Progenitor cell of endocrine pancreas (in vitro differentiated cells): Measurements from ENCODE around the gene TOR1AIP1. TPM values are rescaled to one million over a fixed set of nuclear protein-coding genes. Genes with fewer than 3 reads are reported as not detected.

ENCODE experiments used
- DNase-seq: peaks from one replicate; pipeline ENCODE4 v3.0.0; 2021; ENCODE audit warnings: low spot score; ENCODE audit not compliant: unreplicated experiment
- H3K27ac Mint-ChIP-seq: 2 replicates; pipeline ENCODE4 v1.8.0; 2021; ENCODE audit warnings: mild to moderate bottlenecking, moderate library complexity, mixed read lengths
- H3K27me3 Mint-ChIP-seq: 2 replicates; pipeline ENCODE4 v1.8.0; 2021; ENCODE audit warnings: mixed read lengths
- H3K36me3 Mint-ChIP-seq: 2 replicates; pipeline ENCODE4 v1.8.0; 2022; ENCODE audit warnings: mixed read lengths; ENCODE audit not compliant: insufficient read depth
- H3K4me1 Mint-ChIP-seq: 2 replicates; pipeline ENCODE4 v1.8.0; 2021; ENCODE audit warnings: low read depth, mixed read lengths
- H3K4me3 Mint-ChIP-seq: 2 replicates; pipeline ENCODE4 v1.8.0; 2021; ENCODE audit warnings: low read depth, mild to moderate bottlenecking, moderate library complexity, mixed read lengths
- H3K9me3 Mint-ChIP-seq: 2 replicates; pipeline ENCODE4 v1.8.0; 2021; ENCODE audit warnings: low read depth, mixed read lengths
- total RNA-seq: library from RNA; stranded (reverse); gene quantifications from 2 replicates; pipeline ENCODE4 v1.2.1, GENCODE V29; 2021
- TF ChIP-seq, protein P1 (sequence below): fragments of 200-600 bp; sonication (generic); IDR thresholded peaks from one replicate; pipeline ENCODE4 v1.5.0; 2021; ENCODE audit warnings: antibody characterized with exemption, mild to moderate bottlenecking; ENCODE audit not compliant: unreplicated experiment

TOR1AIP1 gene
- total RNA-seq, 1 donor from 2014 or later: 32.0 TPM

DNA sequence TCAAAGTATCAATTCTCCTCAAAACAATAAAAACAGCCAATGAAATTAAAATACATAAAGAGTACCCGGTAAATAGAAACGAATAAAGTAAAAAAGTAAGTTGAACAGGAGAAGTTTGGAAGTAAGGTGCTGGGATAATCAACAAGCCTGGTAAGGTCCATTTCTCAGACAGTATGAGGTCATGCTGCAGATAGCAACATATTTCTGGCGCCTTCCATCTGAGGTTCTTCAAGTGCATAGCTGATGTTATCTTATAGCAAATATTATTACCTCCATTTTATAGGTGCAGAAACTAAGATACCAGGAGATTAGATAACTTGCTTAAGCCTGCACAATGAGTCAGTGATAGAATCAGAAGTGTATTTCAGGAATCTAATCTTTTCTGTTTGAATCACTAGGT is 48.8 kb downstream of the TOR1AIP1 start:
- H3K4me3 Mint-ChIP-seq: no peak overlapping the region
- no peaks in the 10 kb centered on the region for H3K9me3 Mint-ChIP-seq
- H3K4me1 Mint-ChIP-seq: peaks cover 18% of the 10 kb centered on the region
- H3K36me3 Mint-ChIP-seq: no peaks in the 10 kb centered on the region
- no peak for DNase-seq
- TF ChIP-seq, protein P1, sequence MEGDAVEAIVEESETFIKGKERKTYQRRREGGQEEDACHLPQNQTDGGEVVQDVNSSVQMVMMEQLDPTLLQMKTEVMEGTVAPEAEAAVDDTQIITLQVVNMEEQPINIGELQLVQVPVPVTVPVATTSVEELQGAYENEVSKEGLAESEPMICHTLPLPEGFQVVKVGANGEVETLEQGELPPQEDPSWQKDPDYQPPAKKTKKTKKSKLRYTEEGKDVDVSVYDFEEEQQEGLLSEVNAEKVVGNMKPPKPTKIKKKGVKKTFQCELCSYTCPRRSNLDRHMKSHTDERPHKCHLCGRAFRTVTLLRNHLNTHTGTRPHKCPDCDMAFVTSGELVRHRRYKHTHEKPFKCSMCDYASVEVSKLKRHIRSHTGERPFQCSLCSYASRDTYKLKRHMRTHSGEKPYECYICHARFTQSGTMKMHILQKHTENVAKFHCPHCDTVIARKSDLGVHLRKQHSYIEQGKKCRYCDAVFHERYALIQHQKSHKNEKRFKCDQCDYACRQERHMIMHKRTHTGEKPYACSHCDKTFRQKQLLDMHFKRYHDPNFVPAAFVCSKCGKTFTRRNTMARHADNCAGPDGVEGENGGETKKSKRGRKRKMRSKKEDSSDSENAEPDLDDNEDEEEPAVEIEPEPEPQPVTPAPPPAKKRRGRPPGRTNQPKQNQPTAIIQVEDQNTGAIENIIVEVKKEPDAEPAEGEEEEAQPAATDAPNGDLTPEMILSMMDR: no peak
- no peaks in the 10 kb centered on the region for H3K27me3 Mint-ChIP-seq
- no peak overlapping the region for H3K27ac Mint-ChIP-seq

DNA sequence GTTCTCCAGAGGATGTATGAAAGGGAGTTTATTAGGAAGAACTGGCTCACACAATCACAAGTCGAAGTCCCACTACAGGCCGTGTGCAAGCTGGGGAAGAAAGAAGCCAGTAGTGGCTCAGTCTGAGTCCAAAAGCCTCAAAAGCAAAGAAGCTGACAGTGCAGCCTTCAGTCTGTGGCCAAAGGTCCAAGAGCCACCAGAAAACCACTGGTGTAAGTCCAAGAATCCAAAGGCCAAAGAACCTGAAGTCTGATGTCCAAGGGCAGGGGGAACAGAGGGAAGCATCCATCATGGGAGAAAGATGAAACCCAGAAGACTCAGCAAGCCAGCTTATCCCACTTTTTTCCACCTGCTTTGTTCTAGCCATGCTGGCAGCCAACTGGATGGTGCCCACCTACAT is 51.1 kb downstream of the TOR1AIP1 start:
- Mint-ChIP-seq H3K9me3 (no peaks in the 10 kb centered on the region), H3K27ac (no peak overlapping the region), H3K4me1 (peaks cover 18% of the 10 kb centered on the region), H3K27me3 (no peaks in the 10 kb centered on the region), H3K4me3 (no peak overlapping the region), H3K36me3 (no peaks in the 10 kb centered on the region)
- TF ChIP-seq, protein P1: no peak
- DNase-seq: no peak

DNA sequence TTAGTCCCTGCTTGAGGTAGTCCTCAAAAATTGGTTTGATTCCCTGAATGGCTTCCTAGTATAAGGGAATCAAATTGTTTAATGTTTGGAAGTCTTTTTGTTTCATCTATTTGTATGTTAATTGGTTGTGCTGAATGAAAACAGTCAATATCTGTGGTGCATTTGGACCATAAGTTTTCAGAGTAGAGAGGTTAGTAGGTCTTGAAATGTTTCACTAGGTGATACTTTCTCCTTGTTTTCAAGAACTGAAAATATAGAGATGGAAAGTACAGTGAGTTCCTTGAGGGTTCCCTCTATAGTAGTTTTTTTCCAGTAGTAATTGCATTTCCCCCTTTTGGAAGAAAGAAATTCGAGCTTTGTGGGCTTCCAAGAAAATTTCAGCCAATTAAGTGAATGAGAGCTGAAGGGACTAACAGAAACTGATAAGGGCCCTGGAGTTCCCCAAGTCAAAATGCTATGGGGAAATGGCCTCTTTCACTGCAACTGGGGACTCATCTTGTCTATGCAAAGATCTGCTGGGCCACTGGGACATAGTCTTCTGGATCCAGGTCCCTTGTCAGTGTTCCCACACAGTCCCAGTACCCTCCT is 53.9 kb downstream of the TOR1AIP1 start:
- Mint-ChIP-seq H3K4me1 (peaks cover 9% of the 10 kb centered on the region), H3K9me3 (no peaks in the 10 kb centered on the region), H3K36me3 (no peaks in the 10 kb centered on the region), H3K27me3 (no peaks in the 10 kb centered on the region), H3K27ac (no peak overlapping the region), H3K4me3 (no peak overlapping the region)
- TF ChIP-seq, protein P1: no peak
- no peak for DNase-seq

DNA sequence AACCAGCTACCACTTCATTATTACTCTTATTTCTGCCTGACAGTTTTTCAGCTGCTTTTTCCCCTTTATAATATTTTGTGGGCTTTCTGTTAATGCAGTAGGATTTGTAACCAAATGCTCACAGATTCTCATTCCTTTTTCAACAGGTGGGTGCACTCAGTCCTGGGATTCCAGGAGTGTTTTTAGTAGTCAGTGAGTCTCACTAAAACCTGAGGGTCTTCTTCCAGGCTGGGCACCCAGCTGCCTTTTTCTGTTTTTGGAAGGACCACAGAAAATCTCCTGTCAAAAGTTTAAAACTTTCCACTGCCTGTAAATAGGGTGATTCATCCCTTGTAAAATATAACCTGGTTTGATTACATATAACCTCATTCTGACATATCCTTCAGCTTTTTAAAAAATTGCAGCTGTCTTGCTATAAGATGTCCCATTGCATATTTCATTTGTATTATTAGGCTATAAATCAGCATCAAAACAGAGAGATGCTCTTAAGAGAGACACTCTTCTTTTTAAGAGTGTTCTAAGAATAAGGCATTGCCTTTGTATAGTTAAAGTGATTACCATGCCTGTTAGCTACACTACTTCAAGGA is 55.7 kb downstream of the TOR1AIP1 start:
- DNase-seq: no peak
- no peaks in the 10 kb centered on the region for H3K9me3 Mint-ChIP-seq
- H3K27me3 Mint-ChIP-seq: no peaks in the 10 kb centered on the region
- H3K4me3 Mint-ChIP-seq: no peak overlapping the region
- peaks cover 8% of the 10 kb centered on the region for H3K4me1 Mint-ChIP-seq
- no peak overlapping the region for H3K27ac Mint-ChIP-seq
- no peaks in the 10 kb centered on the region for H3K36me3 Mint-ChIP-seq
- TF ChIP-seq, protein P1: no peak

DNA sequence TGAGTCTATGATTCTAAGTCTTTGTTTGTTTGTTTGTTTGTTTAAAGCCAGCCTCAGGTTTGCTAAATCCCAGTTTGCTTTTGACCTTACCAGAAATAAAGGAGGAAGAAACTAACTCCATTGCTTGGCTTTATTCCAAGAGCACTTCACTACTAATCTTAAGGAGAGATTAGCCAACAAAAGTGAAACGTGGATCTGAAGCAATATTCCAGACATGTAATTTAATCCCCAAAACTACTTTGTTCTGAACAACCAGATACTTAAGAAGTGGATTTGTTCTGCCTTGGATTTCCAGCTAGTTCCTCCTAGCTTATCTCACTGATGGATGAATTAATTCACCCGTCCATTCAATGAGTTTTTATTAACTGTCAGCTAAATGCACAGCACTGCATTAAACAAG is 56.7 kb downstream of the TOR1AIP1 start:
- Mint-ChIP-seq H3K27me3 (no peaks in the 10 kb centered on the region), H3K4me3 (no peak overlapping the region), H3K4me1 (peaks cover 8% of the 10 kb centered on the region), H3K9me3 (no peaks in the 10 kb centered on the region), H3K36me3 (no peaks in the 10 kb centered on the region), H3K27ac (no peak overlapping the region)
- DNase-seq: no peak
- TF ChIP-seq, protein P1: no peak
